SW480 (cell line): Measurements from ENCODE around the gene LDLRAD4.
"Not testable (repeated sequence)": the region's sequence is repeated elsewhere in the genome, so short reads cannot be mapped to it uniquely, and the experiment has no call there.

Source experiments
- DNase-seq: peaks from one replicate; pipeline ENCODE4 v3.0.0-alpha.2; 2016; ENCODE audit warnings: low spot score

Gene LDLRAD4

GRCh38 chr18:13338318-13338717, 119.8 kb downstream of the LDLRAD4 start:
- DNase-seq = no peak

- no peak for DNase-seq
These were observed 121.1 kb downstream of the LDLRAD4 start for GRCh38 chr18:13339653-13340052.

- DNase-seq = not testable (repeated sequence)
These were observed 127.9 kb downstream of the LDLRAD4 start for GRCh38 chr18:13346449-13346848.

- no peak for DNase-seq
These were observed 134.7 kb downstream of the LDLRAD4 start for GRCh38 chr18:13353084-13353823.

GRCh38 chr18:13354402-13354801, 135.8 kb downstream of the LDLRAD4 start:
- DNase-seq = no peak

GRCh38 chr18:13356032-13356431, 137.5 kb downstream of the LDLRAD4 start:
- DNase-seq = no peak

- no peak for DNase-seq
These were observed 138.7 kb downstream of the LDLRAD4 start for GRCh38 chr18:13357289-13357688.

- DNase-seq = no peak
These were observed 140.7 kb downstream of the LDLRAD4 start for GRCh38 chr18:13359210-13359609.

GRCh38 chr18:13361431-13361830, 142.9 kb downstream of the LDLRAD4 start:
- no peak for DNase-seq

- no peak for DNase-seq
These were observed 143.5 kb downstream of the LDLRAD4 start for GRCh38 chr18:13362051-13362450.

- DNase-seq = no peak
These were observed 144.0 kb downstream of the LDLRAD4 start for GRCh38 chr18:13362607-13363006.

GRCh38 chr18:13363359-13363758, 144.8 kb downstream of the LDLRAD4 start:
- DNase-seq = no peak

- DNase-seq = no peak
These were observed 146.2 kb downstream of the LDLRAD4 start for GRCh38 chr18:13364721-13365205.

GRCh38 chr18:13366131-13366530, 147.6 kb downstream of the LDLRAD4 start:
- DNase-seq = no peak

- no peak for DNase-seq
These were observed 148.0 kb downstream of the LDLRAD4 start for GRCh38 chr18:13366541-13366940.

- no peak for DNase-seq
These were observed 148.7 kb downstream of the LDLRAD4 start for GRCh38 chr18:13366962-13367892.

- no peak for DNase-seq
These were observed 149.7 kb downstream of the LDLRAD4 start for GRCh38 chr18:13368080-13368813.

- DNase-seq = no peak
These were observed 150.8 kb downstream of the LDLRAD4 start for GRCh38 chr18:13369353-13369752.

GRCh38 chr18:13369756-13370510, 151.4 kb downstream of the LDLRAD4 start:
- DNase-seq = peak; percentile 64

GRCh38 chr18:13370995-13371625, 152.6 kb downstream of the LDLRAD4 start:
- DNase-seq = no peak
